SHP77 (cell line): Measurements from ENCODE around the gene LTO1.

Experiments used
- DNase-seq, 2 experiments: peaks; one replicate each; lab custom pipeline; 2025; lab: John Stamatoyannopoulos, UW

LTO1 gene

GRCh38 chr11:69644962-69645675 is 30.0 kb downstream of the LTO1 start:
- no peak for DNase-seq

- DNase-seq, result peak; percentile 48 to 73
Observed at GRCh38 chr11:69644071-69644961, 30.8 kb downstream of the LTO1 start.

DNA sequence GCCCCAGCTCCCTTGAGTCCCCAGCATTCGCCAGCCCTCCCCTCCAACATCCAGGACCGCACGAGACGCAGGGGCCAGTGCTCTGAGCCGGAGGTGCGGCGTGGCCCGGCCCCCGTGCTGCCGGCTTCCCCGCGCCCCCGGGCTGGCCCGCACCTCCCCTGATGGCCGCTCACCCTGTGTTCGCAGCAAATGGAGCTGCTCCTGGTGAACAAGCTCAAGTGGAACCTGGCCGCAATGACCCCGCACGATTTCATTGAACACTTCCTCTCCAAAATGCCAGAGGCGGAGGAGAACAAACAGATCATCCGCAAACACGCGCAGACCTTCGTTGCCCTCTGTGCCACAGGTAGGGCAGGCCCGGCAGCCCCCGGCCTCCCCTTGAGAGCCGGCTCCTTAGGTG is 31.5 kb downstream of the LTO1 start:
- DNase-seq, result no peak

DNA sequence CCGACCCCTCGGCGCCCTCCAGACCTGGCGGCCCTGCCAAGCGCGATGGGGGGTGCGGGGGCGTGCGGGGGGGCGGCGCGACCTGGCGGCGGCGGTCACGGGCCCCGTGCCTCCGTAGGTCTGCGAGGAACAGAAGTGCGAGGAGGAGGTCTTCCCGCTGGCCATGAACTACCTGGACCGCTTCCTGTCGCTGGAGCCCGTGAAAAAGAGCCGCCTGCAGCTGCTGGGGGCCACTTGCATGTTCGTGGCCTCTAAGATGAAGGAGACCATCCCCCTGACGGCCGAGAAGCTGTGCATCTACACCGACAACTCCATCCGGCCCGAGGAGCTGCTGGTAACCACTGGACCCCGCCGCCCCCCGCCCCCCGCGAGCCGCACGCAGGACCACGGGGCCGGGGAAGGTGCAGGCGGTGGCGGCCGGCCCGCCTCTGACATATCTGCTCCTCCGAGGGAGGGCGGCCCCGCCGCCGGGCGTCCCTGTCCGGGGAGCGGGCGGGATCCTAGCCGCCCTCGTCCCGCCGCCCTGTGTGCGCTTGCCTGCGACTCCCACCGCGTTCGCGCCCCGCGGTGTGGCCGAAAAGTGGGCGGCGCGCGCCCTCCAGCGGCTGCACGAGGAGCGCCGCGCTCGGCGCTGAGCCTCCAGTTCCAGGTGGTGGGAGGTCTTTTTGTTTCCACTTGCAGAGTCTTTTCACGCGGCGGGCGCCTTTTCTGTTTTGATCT is 32.1 kb downstream of the LTO1 start:
- peak; percentile 71 to 81 for DNase-seq

GRCh38 chr11:69642549-69642912 is 32.6 kb downstream of the LTO1 start:
- DNase-seq, result no peak

- no peak for DNase-seq
Observed at GRCh38 chr11:69641681-69642548, 33.2 kb downstream of the LTO1 start.

- DNase-seq, result peak; percentile 55 to 66
Observed at GRCh38 chr11:69640995-69641581, 34.1 kb downstream of the LTO1 start, which contains the start of gene CCND1. CCND1 (plus strand) TSS chr11:69641156; CDS start chr11:69641314, 158 bp downstream.

DNA sequence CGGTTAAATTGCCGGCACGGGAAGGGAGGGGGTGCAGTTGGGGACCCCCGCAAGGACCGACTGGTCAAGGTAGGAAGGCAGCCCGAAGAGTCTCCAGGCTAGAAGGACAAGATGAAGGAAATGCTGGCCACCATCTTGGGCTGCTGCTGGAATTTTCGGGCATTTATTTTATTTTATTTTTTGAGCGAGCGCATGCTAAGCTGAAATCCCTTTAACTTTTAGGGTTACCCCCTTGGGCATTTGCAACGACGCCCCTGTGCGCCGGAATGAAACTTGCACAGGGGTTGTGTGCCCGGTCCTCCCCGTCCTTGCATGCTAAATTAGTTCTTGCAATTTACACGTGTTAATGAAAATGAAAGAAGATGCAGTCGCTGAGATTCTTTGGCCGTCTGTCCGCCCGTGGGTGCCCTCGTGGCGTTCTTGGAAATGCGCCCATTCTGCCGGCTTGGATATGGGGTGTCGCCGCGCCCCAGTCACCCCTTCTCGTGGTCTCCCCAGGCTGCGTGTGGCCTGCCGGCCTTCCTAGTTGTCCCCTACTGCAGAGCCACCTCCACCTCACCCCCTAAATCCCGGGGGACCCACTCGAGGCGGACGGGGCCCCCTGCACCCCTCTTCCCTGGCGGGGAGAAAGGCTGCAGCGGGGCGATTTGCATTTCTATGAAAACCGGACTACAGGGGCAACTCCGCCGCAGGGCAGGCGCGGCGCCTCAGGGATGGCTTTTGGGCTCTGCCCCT is 34.7 kb downstream of the LTO1 start:
- no peak for DNase-seq

DNA sequence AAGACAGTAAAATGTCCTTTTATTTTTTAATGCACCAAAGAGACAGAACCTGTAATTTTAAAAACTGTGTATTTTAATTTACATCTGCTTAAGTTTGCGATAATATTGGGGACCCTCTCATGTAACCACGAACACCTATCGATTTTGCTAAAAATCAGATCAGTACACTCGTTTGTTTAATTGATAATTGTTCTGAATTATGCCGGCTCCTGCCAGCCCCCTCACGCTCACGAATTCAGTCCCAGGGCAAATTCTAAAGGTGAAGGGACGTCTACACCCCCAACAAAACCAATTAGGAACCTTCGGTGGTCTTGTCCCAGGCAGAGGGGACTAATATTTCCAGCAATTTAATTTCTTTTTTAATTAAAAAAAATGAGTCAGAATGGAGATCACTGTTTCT is 35.3 kb downstream of the LTO1 start:
- no peak for DNase-seq

DNA sequence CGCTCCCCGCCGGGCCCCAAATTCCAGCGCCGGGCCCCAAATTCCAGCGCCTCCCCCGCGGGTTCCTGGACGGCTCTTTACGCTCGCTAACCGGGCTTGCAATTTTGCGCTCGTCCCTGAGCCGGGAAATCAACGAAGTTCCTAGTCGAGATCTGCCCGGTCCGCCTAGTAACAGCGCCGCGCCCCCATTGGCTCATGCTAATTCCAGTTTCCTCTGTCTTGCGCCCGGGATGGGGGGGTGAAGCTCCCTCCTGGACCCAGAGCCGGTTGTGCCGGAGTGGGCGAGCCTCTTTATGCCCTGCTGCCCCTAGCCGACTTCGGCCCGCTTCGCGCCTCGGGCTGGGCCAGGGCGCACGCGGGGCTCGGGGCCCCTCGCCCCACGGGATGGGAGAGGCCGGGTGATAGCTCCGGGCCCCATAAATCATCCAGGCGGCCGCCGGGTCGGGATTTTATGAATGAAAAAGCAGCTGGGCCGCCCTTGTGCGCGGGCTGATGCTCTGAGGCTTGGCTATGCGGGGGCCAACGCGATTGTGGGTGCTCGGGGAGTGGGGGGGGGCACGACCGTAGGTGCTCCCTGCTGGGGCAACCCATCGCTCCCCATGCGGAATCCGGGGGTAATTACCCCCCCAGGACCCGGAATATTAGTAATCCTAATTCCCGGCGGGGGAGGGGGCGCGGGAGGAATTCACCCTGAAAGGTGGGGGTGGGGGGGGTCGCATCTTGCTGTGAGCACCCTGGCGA is 36.0 kb downstream of the LTO1 start:
- peak; percentile 90 to 94 for DNase-seq

DNA sequence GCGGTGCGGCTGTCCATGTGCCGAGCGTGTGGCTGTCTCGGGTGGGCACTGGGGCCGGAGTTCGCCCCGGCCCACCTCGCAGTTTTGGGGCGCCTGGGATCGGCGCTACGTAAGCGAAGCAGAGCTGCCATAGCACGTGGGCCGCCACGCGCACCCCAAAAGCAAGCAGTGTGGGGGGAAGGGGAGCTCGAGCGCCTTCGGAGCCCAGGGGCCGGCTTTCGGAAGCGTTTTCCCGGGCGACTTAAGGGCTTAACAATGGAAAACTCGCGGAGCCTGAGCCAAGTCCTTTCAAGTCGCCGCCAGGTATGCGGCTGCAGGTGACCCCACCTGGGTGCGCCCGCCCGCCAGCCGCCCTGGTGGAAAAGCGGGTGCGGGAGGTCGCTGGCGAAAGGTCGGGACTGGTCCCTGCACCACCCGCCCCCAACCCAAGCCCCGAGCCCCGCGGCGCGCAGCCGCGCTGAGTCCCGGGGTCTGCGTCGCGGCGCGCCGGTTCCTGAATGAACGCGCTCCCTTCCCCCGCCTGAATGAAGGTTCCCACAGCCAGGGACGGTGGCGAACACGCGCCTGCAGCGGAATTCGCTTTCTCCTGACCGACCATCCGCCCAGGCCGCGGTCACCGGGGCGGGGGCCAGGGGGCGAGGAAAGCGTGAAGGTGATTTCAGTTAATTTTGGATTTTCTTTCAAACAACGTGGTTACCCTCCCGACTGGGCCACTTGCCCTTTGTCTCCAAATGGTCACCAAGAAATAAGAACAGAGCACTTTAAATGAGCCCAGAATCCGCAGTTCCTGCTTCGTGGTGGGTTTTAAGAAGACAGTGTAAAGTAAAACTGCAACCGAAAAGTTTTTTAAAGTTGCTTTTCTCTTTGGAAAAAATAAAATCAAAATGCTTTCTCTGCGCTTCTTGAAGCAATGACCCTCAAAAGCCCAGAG is 36.9 kb downstream of the LTO1 start:
- DNase-seq, result no peak

- DNase-seq, result no peak
Observed at GRCh38 chr11:69637198-69637940, 37.8 kb downstream of the LTO1 start.

DNA sequence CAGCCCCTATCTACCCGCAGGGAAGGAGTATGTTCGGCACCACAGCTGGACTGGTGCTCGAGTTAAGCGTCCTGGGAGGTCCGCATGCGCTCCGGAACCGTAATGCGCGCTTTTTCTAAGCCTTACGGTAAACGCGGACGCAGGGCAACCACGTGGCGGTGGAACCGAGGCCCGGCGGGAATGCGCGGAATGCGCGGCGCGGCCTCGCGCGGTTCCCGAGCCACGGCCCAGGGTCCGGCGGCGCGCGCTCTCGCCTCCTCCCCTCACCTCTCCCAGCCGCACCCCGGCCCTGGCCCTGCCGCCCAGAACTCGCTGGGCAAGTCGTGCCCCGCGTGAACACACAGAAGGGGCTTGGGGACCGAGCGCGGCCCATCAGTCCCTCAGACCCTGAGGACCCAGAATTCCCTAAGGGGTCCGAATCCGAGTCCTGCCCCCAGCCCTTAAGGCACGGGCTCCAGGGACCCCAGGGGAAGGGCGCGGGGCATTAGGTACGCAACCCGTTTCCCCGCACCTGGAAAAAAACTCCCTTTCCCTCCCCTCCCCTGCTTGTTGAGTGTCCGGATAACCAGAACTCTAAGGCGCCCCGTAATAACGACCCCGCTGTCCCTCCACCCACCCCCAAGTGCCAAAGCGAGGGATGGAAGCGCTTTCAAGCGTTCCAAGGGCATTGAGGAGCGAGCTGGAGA is 38.5 kb downstream of the LTO1 start:
- DNase-seq, result no peak

- DNase-seq, result no peak
Observed at GRCh38 chr11:69635804-69636511, 39.2 kb downstream of the LTO1 start.

- no peak for DNase-seq
Observed at GRCh38 chr11:69635195-69635594, 40.0 kb downstream of the LTO1 start.

- DNase-seq, result no peak
Observed at GRCh38 chr11:69634590-69634989, 40.6 kb downstream of the LTO1 start.

DNA sequence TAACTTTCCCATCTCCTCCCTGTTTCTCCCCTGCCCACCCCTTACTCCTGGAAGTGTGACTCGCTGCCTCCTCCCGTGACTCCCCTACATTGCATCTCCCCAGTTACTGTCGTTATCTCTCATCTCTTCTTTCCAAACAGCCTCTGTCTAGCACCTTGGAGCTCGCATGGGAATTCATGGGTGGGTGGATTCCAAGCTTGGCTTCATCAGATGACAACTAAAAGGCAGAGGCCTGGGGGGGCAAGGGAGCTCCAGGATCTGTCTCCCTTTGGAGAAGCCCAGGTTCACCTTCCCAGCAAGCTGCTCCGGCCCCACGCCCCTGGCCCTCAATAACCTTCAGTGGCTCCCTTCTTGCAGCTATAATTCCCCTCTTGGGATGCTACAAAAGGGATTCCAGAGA is 41.1 kb downstream of the LTO1 start:
- no peak for DNase-seq
